Muscle layer of colon (tissue), 2 donors: ENCODE data around the gene CORO1C.
"Not testable (repeated sequence)": the region's sequence is repeated elsewhere in the genome, so short reads cannot be mapped to it uniquely, and the experiment has no call there.

Experiments
- H3K27ac ChIP-seq: one replicate; pipeline ENCODE4 v1.7.0; 2013; ENCODE audit warnings: low read depth, mild to moderate bottlenecking, low read length, moderate library complexity
- H3K27me3 ChIP-seq, 2 donors: one replicate each; pipeline ENCODE4 v1.7.0; 2013; ENCODE audit warnings: low read length in 2 of 2, mild to moderate bottlenecking in 2 of 2; ENCODE audit not compliant: insufficient read depth in 2 of 2, control insufficient read depth in 1 of 2
- H3K36me3 ChIP-seq: one replicate; pipeline ENCODE4 v1.7.0; 2013; ENCODE audit warnings: mild to moderate bottlenecking, low read length; ENCODE audit not compliant: insufficient read depth
- H3K4me1 ChIP-seq: one replicate; pipeline ENCODE4 v1.7.0; 2013; ENCODE audit warnings: mild to moderate bottlenecking, low read length; ENCODE audit not compliant: insufficient read depth
- H3K4me3 ChIP-seq, 2 donors: one replicate each; pipeline ENCODE4 v1.7.0; 2013; ENCODE audit warnings: low read length in 2 of 2, low read depth in 1 of 2, mild to moderate bottlenecking in 1 of 2, moderate library complexity in 1 of 2
- H3K9ac ChIP-seq: one replicate; pipeline ENCODE4 v1.7.0; 2013; ENCODE audit warnings: low read length
- H3K9me3 ChIP-seq: one replicate; pipeline ENCODE4 v1.7.0; 2013; ENCODE audit warnings: mild to moderate bottlenecking, low read length
- donor health status: abdominal sarcoma.
- donor health status: Adenocarcinoma of cecum.

Gene CORO1C

GRCh38 chr12:108731105-108731865, at the start of gene CORO1C:
TSS of gene CORO1C (minus strand) at chr12:108731518. CDS start at chr12:108701318, 30,200 bp downstream.
- Histone ChIP-seq H3K36me3 (no peaks in the 10 kb centered on the region), H3K9ac (peak within 1 kb of the TSS; percentile 70), H3K4me1 (peaks cover 30% of the 10 kb centered on the region), H3K9me3 (no peaks in the 10 kb centered on the region), H3K4me3 (peak within 1 kb of the TSS; percentile 85 to 97), H3K27ac (peak within 1 kb of the TSS; percentile 97), H3K27me3 (no peaks in the 10 kb centered on the region)

GRCh38 chr12:108779998-108780688, 48.8 kb upstream of the CORO1C start:
- Histone ChIP-seq H3K27ac (no peak overlapping the region), H3K36me3 (peaks cover 4% of the 10 kb centered on the region), H3K4me3 (no peak overlapping the region), H3K9ac (no peak overlapping the region), H3K27me3 (no peaks in the 10 kb centered on the region), H3K9me3 (no peaks in the 10 kb centered on the region), H3K4me1 (peaks cover 26% of the 10 kb centered on the region)

GRCh38 chr12:108778053-108778452, 46.7 kb upstream of the CORO1C start:
- Histone ChIP-seq H3K36me3 (peaks cover 2% of the 10 kb centered on the region), H3K27ac (no peak overlapping the region), H3K4me1 (peaks cover 28% of the 10 kb centered on the region), H3K9me3 (no peaks in the 10 kb centered on the region), H3K4me3 (no peak overlapping the region), H3K9ac (no peak overlapping the region), H3K27me3 (no peaks in the 10 kb centered on the region)

GRCh38 chr12:108777156-108777555, 45.8 kb upstream of the CORO1C start:
- no peak overlapping the region for H3K27ac ChIP-seq
- H3K4me1 ChIP-seq: peaks cover 37% of the 10 kb centered on the region
- no peaks in the 10 kb centered on the region for H3K36me3 ChIP-seq
- H3K27me3 ChIP-seq: no peaks in the 10 kb centered on the region
- no peak overlapping the region for H3K4me3 ChIP-seq
- H3K9me3 ChIP-seq: no peaks in the 10 kb centered on the region
- no peak overlapping the region for H3K9ac ChIP-seq

DNA sequence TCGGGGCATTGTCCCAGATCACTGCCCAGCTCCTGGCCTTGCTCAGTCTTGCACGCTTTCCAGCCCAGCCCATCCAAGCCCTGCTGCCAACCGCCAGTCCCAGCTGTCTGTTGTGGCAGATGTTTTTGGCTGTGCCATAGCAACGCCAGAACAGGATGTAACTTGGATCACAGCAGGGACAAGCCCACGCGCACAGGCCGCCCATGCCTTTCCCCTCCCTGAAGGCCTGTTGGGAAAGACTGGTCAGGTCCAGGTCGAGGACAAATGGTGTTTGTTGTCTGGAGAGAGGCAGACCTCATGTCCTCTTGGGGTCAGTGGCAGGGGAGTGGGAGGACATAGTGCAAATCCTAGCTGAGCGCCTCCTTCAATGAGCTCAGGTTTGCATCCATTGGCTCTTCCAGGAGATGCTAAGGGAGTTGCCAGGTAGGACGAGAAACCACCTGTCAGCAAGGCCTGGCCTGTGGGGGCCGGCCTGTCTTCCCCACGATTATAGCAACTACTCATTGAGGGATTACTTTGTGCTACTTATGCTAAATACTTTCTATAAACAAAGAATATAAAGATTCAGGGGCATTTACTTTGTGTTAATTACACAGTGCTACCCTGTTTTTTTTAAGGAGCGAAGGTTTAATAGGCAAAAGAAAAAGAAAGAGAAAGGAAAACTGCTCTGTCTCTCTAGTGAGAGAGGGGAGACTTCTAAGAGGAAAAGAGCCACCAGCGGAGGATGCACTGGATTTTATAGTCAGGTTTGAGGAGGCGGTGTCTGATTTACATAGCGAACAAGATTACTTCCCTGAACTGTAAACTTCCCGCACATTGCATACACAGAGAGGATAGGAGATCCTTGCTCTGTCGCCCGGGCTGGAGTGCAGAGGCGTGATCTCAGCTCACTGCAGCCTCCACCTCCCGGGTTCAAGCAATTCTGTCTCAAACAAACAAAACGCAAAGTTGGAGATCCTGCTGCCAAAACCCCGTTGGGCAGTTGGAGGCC, 42.8 kb upstream of the CORO1C start:
- Histone ChIP-seq H3K4me1 (peaks cover 48% of the 10 kb centered on the region), H3K4me3 (peak overlapping the region in 1 of 2 donors; percentile 35), H3K9ac (no peak overlapping the region), H3K36me3 (no peaks in the 10 kb centered on the region), H3K27me3 (no peaks in the 10 kb centered on the region), H3K9me3 (no peaks in the 10 kb centered on the region), H3K27ac (peak overlapping the region; percentile 84)

DNA sequence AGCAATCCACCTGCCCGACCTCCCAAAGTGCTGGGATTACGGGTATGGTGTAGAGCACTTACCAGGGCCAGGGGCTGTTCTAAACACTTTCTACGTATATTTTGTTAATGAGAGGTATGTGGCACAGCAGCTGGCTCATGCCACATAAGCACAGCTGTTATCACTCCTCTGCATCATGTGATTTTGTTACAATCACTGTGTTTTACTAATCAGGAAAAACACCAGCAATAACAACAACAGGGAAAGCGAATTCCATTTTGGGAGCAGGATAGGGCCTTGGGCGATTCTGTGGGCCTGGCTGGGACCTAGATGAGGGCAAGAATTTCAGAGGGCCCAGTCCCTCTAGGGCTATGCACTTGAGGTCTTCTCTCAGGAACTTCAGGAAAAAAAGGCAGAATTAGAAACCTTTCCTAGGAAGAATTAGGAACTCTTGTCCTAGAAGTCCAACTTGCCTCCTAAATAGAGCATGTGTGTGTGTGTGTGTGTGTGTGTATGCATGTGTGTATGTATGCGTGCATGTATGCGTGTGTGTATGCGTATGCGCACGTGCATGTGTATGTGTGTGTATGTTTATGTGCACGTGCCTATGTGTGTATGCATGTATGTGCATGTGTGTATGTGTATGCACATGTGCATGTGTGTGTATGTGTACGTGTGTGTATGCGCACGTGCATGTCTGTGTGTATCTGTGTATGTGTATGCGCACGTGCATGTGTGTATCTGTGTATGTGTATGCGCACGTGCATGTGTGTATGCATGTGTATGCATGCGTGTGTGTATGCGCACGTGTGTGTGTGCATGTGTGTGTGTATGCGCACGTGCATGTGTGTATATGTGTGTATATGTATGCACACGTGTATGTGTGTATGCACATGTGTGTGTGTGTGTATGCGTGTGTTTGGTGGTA, 41.8 kb upstream of the CORO1C start:
- Histone ChIP-seq H3K27ac (peak overlapping the region; percentile 84), H3K27me3 (no peaks in the 10 kb centered on the region), H3K9ac (no peak overlapping the region), H3K9me3 (no peaks in the 10 kb centered on the region), H3K36me3 (no peaks in the 10 kb centered on the region), H3K4me3 (peak overlapping the region in 1 of 2 donors; percentile 35), H3K4me1 (peaks cover 52% of the 10 kb centered on the region)

GRCh38 chr12:108772247-108772646, 40.9 kb upstream of the CORO1C start:
- H3K9ac ChIP-seq: no peak overlapping the region
- H3K4me3 ChIP-seq: no peak overlapping the region
- no peaks in the 10 kb centered on the region for H3K36me3 ChIP-seq
- H3K4me1 ChIP-seq: peaks cover 53% of the 10 kb centered on the region
- no peaks in the 10 kb centered on the region for H3K9me3 ChIP-seq
- peak overlapping the region; percentile 86 for H3K27ac ChIP-seq
- H3K27me3 ChIP-seq: no peaks in the 10 kb centered on the region

- not testable (repeated sequence) for H3K27me3 ChIP-seq, H3K4me3 ChIP-seq, H3K9ac ChIP-seq, H3K36me3 ChIP-seq, H3K9me3 ChIP-seq
- H3K27ac ChIP-seq: peak overlapping the region; percentile 86
- H3K4me1 ChIP-seq: peaks cover 53% of the 10 kb centered on the region
Measured at GRCh38 chr12:108771835-108772234, 40.5 kb upstream of the CORO1C start.

GRCh38 chr12:108770963-108771362, 39.6 kb upstream of the CORO1C start:
- Histone ChIP-seq H3K4me3 (no peak overlapping the region), H3K9ac (no peak overlapping the region), H3K36me3 (no peaks in the 10 kb centered on the region), H3K27me3 (no peaks in the 10 kb centered on the region), H3K9me3 (no peaks in the 10 kb centered on the region), H3K27ac (peak overlapping the region; percentile 54), H3K4me1 (peaks cover 53% of the 10 kb centered on the region)

- no peaks in the 10 kb centered on the region for H3K9me3 ChIP-seq
- no peak overlapping the region for H3K9ac ChIP-seq
- H3K4me3 ChIP-seq: no peak overlapping the region
- peak overlapping the region; percentile 54 for H3K27ac ChIP-seq
- no peaks in the 10 kb centered on the region for H3K27me3 ChIP-seq
- no peaks in the 10 kb centered on the region for H3K36me3 ChIP-seq
- peaks cover 53% of the 10 kb centered on the region for H3K4me1 ChIP-seq
Measured at GRCh38 chr12:108770269-108770829, 39.0 kb upstream of the CORO1C start.
